ENCODE results near the gene SUSD4.

Gene SUSD4

DNA sequence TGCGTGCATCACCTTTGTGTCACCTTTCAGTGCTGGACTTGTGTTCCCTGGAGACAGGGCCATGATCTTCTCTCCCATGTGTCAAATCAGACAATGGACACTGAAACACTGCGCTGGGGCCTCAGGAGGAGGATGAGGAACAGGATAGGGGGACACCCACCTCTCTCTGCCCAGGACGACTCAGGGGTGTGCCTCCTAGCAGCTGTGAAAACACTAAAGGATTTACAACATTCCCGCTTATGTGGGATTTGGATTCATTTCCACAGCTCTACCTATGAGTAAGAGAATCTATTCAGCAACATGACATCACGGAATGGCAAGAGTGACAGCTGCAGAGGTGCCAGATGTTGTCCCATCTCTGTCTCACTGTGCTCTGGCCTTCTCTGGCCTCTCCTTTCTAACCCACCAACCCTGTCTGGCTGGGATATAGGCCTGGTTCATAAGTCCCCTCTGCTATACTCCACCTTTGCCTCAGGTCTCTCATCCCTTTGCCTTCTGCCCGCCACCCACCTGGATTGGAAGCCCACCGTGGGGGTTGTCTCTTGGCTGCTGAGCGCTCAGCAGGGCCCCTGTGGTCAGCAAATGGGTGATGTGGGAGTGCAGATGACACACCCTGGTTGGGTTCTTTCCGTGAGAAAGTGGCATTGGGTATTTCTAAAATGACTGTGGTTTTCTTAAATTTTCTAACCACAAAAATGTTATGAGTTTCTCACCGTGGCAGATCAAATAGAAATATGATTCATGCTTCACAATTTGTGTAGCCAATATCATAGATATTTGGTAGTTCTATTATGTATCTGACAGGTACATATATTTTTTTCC, 173.9 kb downstream of the SUSD4 start:
- Histone ChIP-seq H3K4me3 (ENCODE audit: low read depth, low read length) (no peak overlapping the region), H3K36me3 (replicated peaks) (no peaks in the 10 kb centered on the region), H3K27me3 (replicated peaks) (no peaks in the 10 kb centered on the region), H3K27ac (no peak overlapping the region)
- TF ChIP-seq, protein P1, sequence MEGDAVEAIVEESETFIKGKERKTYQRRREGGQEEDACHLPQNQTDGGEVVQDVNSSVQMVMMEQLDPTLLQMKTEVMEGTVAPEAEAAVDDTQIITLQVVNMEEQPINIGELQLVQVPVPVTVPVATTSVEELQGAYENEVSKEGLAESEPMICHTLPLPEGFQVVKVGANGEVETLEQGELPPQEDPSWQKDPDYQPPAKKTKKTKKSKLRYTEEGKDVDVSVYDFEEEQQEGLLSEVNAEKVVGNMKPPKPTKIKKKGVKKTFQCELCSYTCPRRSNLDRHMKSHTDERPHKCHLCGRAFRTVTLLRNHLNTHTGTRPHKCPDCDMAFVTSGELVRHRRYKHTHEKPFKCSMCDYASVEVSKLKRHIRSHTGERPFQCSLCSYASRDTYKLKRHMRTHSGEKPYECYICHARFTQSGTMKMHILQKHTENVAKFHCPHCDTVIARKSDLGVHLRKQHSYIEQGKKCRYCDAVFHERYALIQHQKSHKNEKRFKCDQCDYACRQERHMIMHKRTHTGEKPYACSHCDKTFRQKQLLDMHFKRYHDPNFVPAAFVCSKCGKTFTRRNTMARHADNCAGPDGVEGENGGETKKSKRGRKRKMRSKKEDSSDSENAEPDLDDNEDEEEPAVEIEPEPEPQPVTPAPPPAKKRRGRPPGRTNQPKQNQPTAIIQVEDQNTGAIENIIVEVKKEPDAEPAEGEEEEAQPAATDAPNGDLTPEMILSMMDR (IDR thresholded peaks at IDR 0.05; ENCODE audit: low read depth, low read length, missing control alignments): no peak
- in situ Hi-C loops (cut with HindIII; ENCODE audit: low pct_ligation_motif_present, low sequenced_read_pairs): no loop called here
- DNase-seq: no peak

DNA sequence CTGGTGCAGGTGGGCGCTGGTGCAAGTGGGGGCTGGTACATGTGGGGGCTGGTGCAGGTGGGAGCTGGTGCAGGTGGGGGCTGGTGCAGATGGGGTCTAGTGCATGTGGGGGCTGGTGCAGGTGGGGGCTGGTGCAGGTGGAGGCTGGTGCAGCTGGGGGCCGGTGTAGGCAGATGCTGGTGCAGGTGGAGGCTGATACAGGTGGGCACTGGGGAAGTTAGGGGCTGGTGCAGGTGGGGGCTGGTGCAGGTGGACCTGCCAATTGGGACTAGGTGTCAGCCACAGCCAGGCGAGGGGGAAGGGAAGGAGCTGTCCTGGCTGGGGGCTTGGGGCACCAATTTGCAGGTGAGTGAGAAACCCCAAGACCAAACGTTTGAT, 174.5 kb downstream of the SUSD4 start:
- Histone ChIP-seq H3K36me3 (replicated peaks) (no peaks in the 10 kb centered on the region), H3K27ac (no peak overlapping the region), H3K4me3 (ENCODE audit: low read depth, low read length) (no peak overlapping the region), H3K27me3 (replicated peaks) (no peaks in the 10 kb centered on the region)
- no peak for DNase-seq
- TF ChIP-seq, protein P1 (IDR thresholded peaks at IDR 0.05; ENCODE audit: low read depth, low read length, missing control alignments): no peak
- in situ Hi-C loops (cut with HindIII; ENCODE audit: low pct_ligation_motif_present, low sequenced_read_pairs): no loop called here

DNA sequence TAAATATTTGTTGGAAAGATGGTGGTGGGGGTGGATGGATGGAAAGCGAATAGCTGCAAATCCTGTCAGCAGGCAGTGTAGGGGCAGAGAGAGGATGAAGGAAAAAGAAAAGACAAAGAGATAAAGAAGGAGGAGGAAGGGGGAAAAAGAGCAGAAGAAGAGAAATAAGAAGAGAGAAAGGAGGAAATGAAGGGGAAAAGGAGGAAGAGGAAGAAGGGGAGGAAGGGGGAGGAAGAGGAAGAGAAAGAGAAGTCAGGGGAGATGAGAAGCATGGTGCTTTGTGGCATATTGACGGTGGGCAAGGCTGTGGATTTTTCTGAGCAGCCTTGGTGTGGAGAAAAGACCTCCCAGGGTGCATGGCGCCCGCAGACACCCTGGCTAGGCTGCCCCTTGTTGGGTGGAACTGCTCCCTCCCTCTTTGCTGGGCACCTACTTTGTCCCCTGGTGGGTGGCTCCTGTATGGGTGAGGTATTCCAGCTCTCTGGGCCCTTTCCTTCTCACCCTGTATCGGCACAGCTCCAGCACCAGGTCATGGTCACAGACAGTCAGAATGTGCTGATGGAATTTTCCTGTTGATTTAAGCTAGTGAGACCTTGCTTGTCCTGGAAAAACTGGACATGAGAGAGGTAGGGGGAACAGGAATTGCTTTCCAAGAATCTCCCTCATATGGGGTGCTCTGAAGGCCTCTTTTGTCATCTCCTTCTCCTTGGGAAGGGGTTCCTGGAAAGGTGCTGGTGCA, 175.2 kb downstream of the SUSD4 start:
- H3K27ac ChIP-seq: no peak overlapping the region
- TF ChIP-seq, protein P1 (IDR thresholded peaks at IDR 0.05; ENCODE audit: low read depth, low read length, missing control alignments): no peak
- no peak for DNase-seq
- H3K36me3 ChIP-seq (replicated peaks): no peaks in the 10 kb centered on the region
- no peak overlapping the region for H3K4me3 ChIP-seq (ENCODE audit: low read depth, low read length)
- no peaks in the 10 kb centered on the region for H3K27me3 ChIP-seq (replicated peaks)
- in situ Hi-C loops (cut with HindIII; ENCODE audit: low pct_ligation_motif_present, low sequenced_read_pairs): no loop called here

DNA sequence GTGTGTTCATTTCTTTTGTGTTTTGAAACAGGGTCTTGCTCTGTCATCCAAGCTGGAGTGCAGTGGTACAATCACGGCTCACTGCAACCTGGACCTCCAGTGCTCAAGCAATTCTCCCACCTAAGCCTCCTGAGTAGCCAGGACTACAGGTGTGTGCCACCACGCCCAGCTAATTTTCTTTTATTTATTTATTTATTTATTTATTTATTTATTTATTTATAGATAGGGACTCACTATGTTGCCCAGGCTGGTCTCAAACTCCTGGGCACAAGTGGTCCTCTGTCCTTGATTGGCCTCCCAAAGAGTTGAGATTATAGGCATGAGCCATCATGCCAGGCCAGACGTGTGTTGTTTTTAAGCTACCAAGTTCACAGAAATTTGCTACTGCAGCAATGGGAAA, 177.2 kb downstream of the SUSD4 start:
- Histone ChIP-seq H3K27ac (no peak overlapping the region), H3K36me3 (replicated peaks) (no peaks in the 10 kb centered on the region), H3K4me3 (ENCODE audit: low read depth, low read length) (no peak overlapping the region), H3K27me3 (replicated peaks) (no peaks in the 10 kb centered on the region)
- TF ChIP-seq, protein P1 (IDR thresholded peaks at IDR 0.05; ENCODE audit: low read depth, low read length, missing control alignments): no peak
- DNase-seq: no peak
- in situ Hi-C loops (cut with HindIII; ENCODE audit: low pct_ligation_motif_present, low sequenced_read_pairs): no loop called here

DNA sequence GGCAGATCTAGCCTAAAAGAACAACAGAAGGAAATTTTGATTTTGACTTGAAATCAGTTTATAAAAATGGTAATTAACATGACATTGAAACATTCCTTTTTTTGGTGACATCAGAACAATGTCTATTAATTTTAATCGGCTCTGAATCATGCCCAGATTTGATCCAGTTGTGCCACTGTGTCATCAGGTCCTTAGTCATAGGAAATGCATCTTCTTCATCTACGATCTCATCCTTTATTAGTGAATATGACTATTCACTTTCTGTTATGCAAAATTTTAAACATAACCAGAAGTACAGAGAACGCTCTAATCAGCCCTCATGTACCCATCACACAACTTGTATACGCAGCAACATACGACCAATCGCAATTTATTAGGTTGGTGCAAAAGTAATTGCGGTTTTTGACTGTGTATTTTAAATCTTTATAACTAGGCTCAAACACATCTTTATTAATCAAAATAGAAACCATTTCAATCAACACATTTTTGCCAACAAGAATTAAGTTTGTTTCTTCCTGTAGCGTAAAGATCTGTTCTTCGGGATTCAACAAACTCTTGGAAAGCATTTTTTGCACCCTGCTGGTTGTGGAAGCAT, 180.6 kb downstream of the SUSD4 start:
- no peak overlapping the region for H3K4me3 ChIP-seq (ENCODE audit: low read depth, low read length)
- no peaks in the 10 kb centered on the region for H3K27me3 ChIP-seq (replicated peaks)
- no peaks in the 10 kb centered on the region for H3K36me3 ChIP-seq (replicated peaks)
- DNase-seq: no peak
- TF ChIP-seq, protein P1 (IDR thresholded peaks at IDR 0.05; ENCODE audit: low read depth, low read length, missing control alignments): no peak
- in situ Hi-C loops (cut with HindIII; ENCODE audit: low pct_ligation_motif_present, low sequenced_read_pairs): no loop called here
- H3K27ac ChIP-seq: no peak overlapping the region
